SK-N-SH (cell line): ENCODE data around the gene FNTB.

ENCODE experiments used
- CTCF ChIP-seq: fragments of 200-600 bp; sonication (generic); IDR thresholded peaks from 2 replicates; pipeline ENCODE4 v1.6.1; 2017; ENCODE audit warnings: antibody characterized with exemption, mild to moderate bottlenecking, moderate library complexity
- FOXM1 ChIP-seq: IDR thresholded peaks from 2 replicates; pipeline ENCODE4 v1.4.0; 2012; ENCODE audit warnings: low read depth, mild to moderate bottlenecking
- JUND ChIP-seq: IDR thresholded peaks from 2 replicates; pipeline ENCODE4 v1.4.0; 2012
- NRF1 ChIP-seq: IDR thresholded peaks from 2 replicates; pipeline ENCODE4 v1.6.1; 2012; ENCODE audit warnings: low read depth, mild to moderate bottlenecking, low read length
- SMC3 ChIP-seq: IDR thresholded peaks from 2 replicates; pipeline ENCODE4 v1.6.1; 2012; ENCODE audit warnings: low read depth, low read length, improper control_type of control experiment
- TAF1 ChIP-seq: IDR thresholded peaks from 2 replicates; pipeline ENCODE4 v1.6.1; 2012; ENCODE audit warnings: low read depth, mild to moderate bottlenecking, low read length, moderate library complexity, borderline replicate concordance
- TCF12 ChIP-seq: IDR thresholded peaks from 2 replicates; pipeline ENCODE4 v1.4.0; 2012
- TF ChIP-seq, protein P1 (sequence below): IDR thresholded peaks from 2 replicates; pipeline ENCODE4 v1.6.1; 2012; ENCODE audit warnings: mild to moderate bottlenecking, low read depth, low read length, moderate library complexity

DNA sequence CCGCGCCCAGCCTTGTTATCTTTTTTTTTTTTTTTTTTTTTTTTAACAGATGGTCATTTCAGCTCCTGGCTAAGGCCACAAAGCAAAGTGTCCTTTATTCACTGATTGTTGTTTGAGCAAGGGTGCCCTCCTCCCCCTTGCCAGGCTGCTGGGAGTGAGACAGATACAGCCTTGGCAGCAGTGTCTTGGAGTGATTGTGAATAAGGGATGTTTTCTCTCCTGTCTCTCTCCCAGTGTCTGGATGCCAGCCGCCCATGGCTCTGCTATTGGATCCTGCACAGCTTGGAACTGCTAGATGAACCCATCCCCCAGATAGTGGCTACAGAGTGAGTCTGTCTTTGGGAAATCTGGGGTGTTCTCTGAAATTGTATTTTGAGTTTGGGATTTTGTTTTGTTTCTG is 28.7 kb downstream of the FNTB start:
- TF ChIP-seq SMC3 (no peak), CTCF (no peak), NRF1 (no peak), JUND (no peak), FOXM1 (no peak), TAF1 (no peak), TCF12 (no peak)
- TF ChIP-seq, protein P1, sequence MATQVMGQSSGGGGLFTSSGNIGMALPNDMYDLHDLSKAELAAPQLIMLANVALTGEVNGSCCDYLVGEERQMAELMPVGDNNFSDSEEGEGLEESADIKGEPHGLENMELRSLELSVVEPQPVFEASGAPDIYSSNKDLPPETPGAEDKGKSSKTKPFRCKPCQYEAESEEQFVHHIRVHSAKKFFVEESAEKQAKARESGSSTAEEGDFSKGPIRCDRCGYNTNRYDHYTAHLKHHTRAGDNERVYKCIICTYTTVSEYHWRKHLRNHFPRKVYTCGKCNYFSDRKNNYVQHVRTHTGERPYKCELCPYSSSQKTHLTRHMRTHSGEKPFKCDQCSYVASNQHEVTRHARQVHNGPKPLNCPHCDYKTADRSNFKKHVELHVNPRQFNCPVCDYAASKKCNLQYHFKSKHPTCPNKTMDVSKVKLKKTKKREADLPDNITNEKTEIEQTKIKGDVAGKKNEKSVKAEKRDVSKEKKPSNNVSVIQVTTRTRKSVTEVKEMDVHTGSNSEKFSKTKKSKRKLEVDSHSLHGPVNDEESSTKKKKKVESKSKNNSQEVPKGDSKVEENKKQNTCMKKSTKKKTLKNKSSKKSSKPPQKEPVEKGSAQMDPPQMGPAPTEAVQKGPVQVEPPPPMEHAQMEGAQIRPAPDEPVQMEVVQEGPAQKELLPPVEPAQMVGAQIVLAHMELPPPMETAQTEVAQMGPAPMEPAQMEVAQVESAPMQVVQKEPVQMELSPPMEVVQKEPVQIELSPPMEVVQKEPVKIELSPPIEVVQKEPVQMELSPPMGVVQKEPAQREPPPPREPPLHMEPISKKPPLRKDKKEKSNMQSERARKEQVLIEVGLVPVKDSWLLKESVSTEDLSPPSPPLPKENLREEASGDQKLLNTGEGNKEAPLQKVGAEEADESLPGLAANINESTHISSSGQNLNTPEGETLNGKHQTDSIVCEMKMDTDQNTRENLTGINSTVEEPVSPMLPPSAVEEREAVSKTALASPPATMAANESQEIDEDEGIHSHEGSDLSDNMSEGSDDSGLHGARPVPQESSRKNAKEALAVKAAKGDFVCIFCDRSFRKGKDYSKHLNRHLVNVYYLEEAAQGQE: no peak
